CMK (cell line): ENCODE data around the gene ANKRD31.
A peak's percentile ranks its signal among the peaks of the same experiment; 100 is the strongest.
"Not testable (repeated sequence)": the region's sequence is repeated elsewhere in the genome, so short reads cannot be mapped to it uniquely, and the experiment has no call there.

Experiments used
- DNase-seq: peaks from one replicate; pipeline ENCODE4 v3.0.0-alpha.2; 2010; ENCODE audit warnings: low read depth

ANKRD31 gene

GRCh38 chr5:75236322-75237316 lies at the start of gene ANKRD31:
Gene ANKRD31, minus strand, starts transcription at chr5:75236878. Its CDS starts 192 bp downstream, at chr5:75236686.
- peak; percentile 50 for DNase-seq

GRCh38 chr5:75286211-75286773 lies 49.6 kb upstream of the ANKRD31 start:
- no peak for DNase-seq

- DNase-seq: no peak
Measured at GRCh38 chr5:75282581-75282980, 45.9 kb upstream of the ANKRD31 start.

GRCh38 chr5:75281716-75282465 lies 45.2 kb upstream of the ANKRD31 start:
- no peak for DNase-seq

- DNase-seq: no peak
Measured at GRCh38 chr5:75279321-75279720, 42.6 kb upstream of the ANKRD31 start.

- DNase-seq: no peak
Measured at GRCh38 chr5:75277463-75277862, 40.8 kb upstream of the ANKRD31 start.

- DNase-seq: no peak
Measured at GRCh38 chr5:75275756-75276155, 39.1 kb upstream of the ANKRD31 start.

- no peak for DNase-seq
Measured at GRCh38 chr5:75275147-75275546, 38.5 kb upstream of the ANKRD31 start.

- no peak for DNase-seq
Measured at GRCh38 chr5:75274486-75274885, 37.8 kb upstream of the ANKRD31 start.

- not testable (repeated sequence) for DNase-seq
Measured at GRCh38 chr5:75270605-75271004, 33.9 kb upstream of the ANKRD31 start.

GRCh38 chr5:75265731-75266130 lies 29.1 kb upstream of the ANKRD31 start:
- peak; percentile 2 for DNase-seq

GRCh38 chr5:75262271-75262670 lies 25.6 kb upstream of the ANKRD31 start:
- no peak for DNase-seq

- no peak for DNase-seq
Measured at GRCh38 chr5:75260708-75261107, 24.0 kb upstream of the ANKRD31 start.

- not testable (repeated sequence) for DNase-seq
Measured at GRCh38 chr5:75250452-75250851, 13.8 kb upstream of the ANKRD31 start.

GRCh38 chr5:75245023-75245422 lies 8.3 kb upstream of the ANKRD31 start:
- no peak for DNase-seq

GRCh38 chr5:75243510-75243909 lies 6.8 kb upstream of the ANKRD31 start:
- DNase-seq: no peak

- no peak for DNase-seq
Measured at GRCh38 chr5:75243100-75243499, 6.4 kb upstream of the ANKRD31 start.

- DNase-seq: no peak
Measured at GRCh38 chr5:75242067-75242466, 5.4 kb upstream of the ANKRD31 start.

- no peak for DNase-seq
Measured at GRCh38 chr5:75239681-75240080, 3.0 kb upstream of the ANKRD31 start.

- DNase-seq: no peak
Measured at GRCh38 chr5:75235711-75236110, 967 bp downstream of the ANKRD31 start.

- DNase-seq: no peak
Measured at GRCh38 chr5:75234251-75234650, 2.4 kb downstream of the ANKRD31 start.

GRCh38 chr5:75226916-75227315 lies 9.8 kb downstream of the ANKRD31 start:
- DNase-seq: no peak

GRCh38 chr5:75225506-75225905 lies 11.2 kb downstream of the ANKRD31 start:
- DNase-seq: no peak
